ACC112 (cell line): Measurements from ENCODE around the gene ZNF490.
A peak's percentile ranks its signal among the peaks of the same experiment; 100 is the strongest.
"Not testable (repeated sequence)": the region's sequence is repeated elsewhere in the genome, so short reads cannot be mapped to it uniquely, and the experiment has no call there.

ENCODE experiments used
- H2AFZ ChIP-seq: fragments of 200-600 bp; sonication (generic); one replicate; pipeline ENCODE4 v1.6.0; 2017; ENCODE audit warnings: antibody characterized with exemption, low read length; ENCODE audit not compliant: unreplicated experiment
- H3K27ac ChIP-seq: fragments of 200-600 bp; sonication (generic); 2 replicates; pipeline ENCODE4 v1.5.1; 2014; ENCODE audit warnings: low read depth, mild to moderate bottlenecking, antibody characterized with exemption, low read length, moderate library complexity
- H3K27me3 ChIP-seq: fragments of 200-600 bp; sonication (generic); 2 replicates; pipeline ENCODE4 v1.6.1; 2014; ENCODE audit warnings: mild to moderate bottlenecking, antibody characterized with exemption, low read length, moderate library complexity, mixed read lengths; ENCODE audit not compliant: insufficient read depth
- H3K36me3 ChIP-seq: fragments of 200-600 bp; sonication (generic); 2 replicates; pipeline ENCODE4 v1.6.1; 2016; ENCODE audit warnings: mild to moderate bottlenecking, antibody characterized with exemption, low read length, moderate library complexity, mixed read lengths; ENCODE audit not compliant: insufficient read depth
- H3K4me1 ChIP-seq: fragments of 200-600 bp; sonication (generic); one replicate; pipeline ENCODE4 v1.6.1; 2016; ENCODE audit warnings: low read length, mixed read lengths; ENCODE audit not compliant: insufficient read depth, unreplicated experiment, control insufficient read depth
- H3K4me3 ChIP-seq: fragments of 200-600 bp; sonication (generic); 2 replicates; pipeline ENCODE4 v1.5.1; 2014; ENCODE audit warnings: mild to moderate bottlenecking, low read depth, low read length
- H3K79me2 ChIP-seq: fragments of 200-600 bp; sonication (generic); one replicate; pipeline ENCODE4 v1.6.0; 2016; ENCODE audit warnings: low read length; ENCODE audit not compliant: control insufficient read depth, unreplicated experiment, insufficient read depth

The ZNF490 gene

DNA sequence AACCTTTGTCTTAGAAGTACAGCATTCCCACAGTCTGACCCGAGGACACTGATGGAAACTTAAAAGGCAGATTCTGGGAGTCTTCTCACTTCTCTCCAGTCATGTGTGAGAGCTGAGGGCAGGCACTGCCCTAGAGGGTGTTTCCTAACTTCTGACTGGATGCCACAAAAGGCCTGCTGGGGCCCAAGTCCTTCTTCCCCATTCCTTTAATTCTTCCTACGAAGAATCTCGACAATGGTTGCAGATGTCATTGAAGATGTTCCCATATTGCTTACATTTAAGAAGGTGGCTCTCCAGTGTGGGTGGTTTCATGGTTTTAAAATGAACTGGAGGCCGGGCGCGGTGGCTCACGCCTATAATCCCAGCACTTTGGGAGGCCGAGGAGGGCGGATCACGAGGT, 32.0 kb downstream of the ZNF490 start:
- Histone ChIP-seq H3K79me2 (no peaks in the 10 kb centered on the region), H3K36me3 (peaks cover 31% of the 10 kb centered on the region), H3K4me1 (no peaks in the 10 kb centered on the region), H3K4me3 (no peak overlapping the region), H3K27ac (no peak overlapping the region), H3K27me3 (no peaks in the 10 kb centered on the region), H2AFZ (no peak overlapping the region)

DNA sequence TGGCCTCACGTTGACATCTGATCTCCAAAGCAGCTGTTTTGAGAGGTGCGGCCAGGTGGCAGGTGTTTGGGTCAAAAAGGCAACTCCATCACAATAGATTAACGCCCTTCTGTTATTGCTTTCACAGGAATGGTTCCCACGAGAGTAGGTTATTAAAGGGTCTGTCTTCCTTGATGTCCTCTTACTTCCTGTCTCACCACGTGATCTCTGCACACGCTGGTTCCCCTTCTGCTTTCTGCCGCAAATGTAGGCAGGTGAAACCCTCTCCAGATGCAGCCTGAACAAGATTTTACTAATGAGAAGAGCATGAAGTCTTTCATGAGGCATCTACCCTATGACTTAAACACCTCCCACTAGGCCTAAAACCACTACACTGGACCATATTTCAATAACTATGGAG, 36.6 kb downstream of the ZNF490 start:
- no peak overlapping the region for H3K27ac ChIP-seq

DNA sequence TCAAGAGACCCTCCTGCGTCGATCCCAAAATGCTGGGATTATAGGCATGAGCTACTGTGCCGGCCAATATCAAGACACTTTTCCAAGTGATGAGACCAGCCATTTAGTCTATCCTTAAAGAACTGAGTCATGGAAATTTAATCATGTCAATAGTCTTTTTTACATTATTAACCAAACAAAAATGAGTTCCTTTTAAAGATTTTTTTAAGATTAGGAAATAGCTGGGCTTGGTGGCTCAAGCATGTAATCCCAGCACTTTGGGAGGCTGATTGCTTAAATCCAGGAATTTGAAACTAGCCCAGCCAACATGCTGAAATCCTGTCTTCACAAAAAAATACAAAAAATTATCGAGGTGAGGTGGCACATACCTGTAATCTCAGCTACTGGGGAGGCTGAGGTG, 42.7 kb downstream of the ZNF490 start:
- Histone ChIP-seq H3K27me3 (no peaks in the 10 kb centered on the region), H3K4me1 (no peaks in the 10 kb centered on the region), H3K4me3 (no peak overlapping the region), H3K79me2 (no peaks in the 10 kb centered on the region), H3K36me3 (no peaks in the 10 kb centered on the region), H3K27ac (no peak overlapping the region), H2AFZ (no peak overlapping the region)

More for the DNA sequence above, 36.6 kb downstream of the ZNF490 start:
- no peaks in the 10 kb centered on the region for H3K4me1 ChIP-seq
- no peak overlapping the region for H3K4me3 ChIP-seq
- H3K36me3 ChIP-seq, result peaks cover 8% of the 10 kb centered on the region; the same call in 1 of the 2 replicates
- H2AFZ ChIP-seq, result no peak overlapping the region
- no peaks in the 10 kb centered on the region for H3K79me2 ChIP-seq
- no peaks in the 10 kb centered on the region for H3K27me3 ChIP-seq

DNA sequence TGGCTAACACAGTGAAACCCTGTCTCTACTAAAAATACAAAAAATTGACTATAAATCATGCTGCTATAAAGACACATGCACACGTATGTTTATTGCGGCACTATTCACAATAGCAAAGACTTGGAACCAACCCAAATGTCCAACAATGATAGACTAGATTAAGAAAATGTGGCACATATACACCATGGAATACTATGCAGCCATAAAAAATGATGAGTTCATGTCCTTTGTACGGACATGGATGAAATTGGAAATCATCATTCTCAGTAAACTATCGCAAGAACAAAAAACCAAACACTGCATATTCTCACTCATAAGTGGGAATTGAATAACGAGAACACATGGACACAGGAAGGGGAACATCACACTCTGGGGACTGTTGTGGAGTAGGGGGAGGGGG, 44.2 kb downstream of the ZNF490 start:
- H3K79me2 ChIP-seq, H3K4me1 ChIP-seq, H3K4me3 ChIP-seq, H3K27ac ChIP-seq, H3K27me3 ChIP-seq, H3K36me3 ChIP-seq, H2AFZ ChIP-seq: not testable (repeated sequence)

DNA sequence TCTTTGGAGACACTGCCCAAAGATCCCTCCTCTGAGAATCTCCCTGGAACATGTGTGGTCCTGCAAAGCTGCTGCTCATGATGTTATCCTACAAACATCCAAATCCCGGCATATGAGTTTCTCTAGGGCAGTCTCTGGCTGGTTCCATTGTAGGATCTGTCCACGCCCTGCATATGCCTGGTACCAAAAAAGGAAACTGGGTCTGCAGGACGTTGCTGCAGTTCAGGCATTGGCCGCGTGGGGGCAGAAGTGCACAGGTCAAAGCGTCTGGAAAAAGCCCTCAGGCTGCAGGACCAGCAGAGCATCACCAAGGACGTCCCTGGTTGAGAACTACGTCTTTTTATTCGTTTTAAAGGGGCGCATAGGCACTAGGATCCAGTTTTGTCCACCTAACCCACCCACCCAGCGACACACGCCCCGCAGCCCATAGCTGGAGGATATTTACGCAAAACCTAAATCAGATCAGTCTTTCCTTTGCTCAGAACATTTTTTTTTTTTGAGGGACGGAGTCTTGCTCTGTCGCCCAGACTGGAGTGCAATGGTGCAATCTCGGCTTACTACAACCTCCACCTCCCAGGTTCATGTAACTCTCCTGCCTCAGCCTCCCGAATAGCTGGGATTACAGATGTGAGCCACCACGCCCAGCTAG, 46.5 kb downstream of the ZNF490 start:
- no peak overlapping the region for H3K4me3 ChIP-seq
- H3K27me3 ChIP-seq, result no peaks in the 10 kb centered on the region
- H3K4me1 ChIP-seq, result no peaks in the 10 kb centered on the region
- H2AFZ ChIP-seq, result peak overlapping the region; percentile 29
- H3K27ac ChIP-seq, result no peak overlapping the region
- H3K79me2 ChIP-seq, result no peaks in the 10 kb centered on the region
- H3K36me3 ChIP-seq, result no peaks in the 10 kb centered on the region

DNA sequence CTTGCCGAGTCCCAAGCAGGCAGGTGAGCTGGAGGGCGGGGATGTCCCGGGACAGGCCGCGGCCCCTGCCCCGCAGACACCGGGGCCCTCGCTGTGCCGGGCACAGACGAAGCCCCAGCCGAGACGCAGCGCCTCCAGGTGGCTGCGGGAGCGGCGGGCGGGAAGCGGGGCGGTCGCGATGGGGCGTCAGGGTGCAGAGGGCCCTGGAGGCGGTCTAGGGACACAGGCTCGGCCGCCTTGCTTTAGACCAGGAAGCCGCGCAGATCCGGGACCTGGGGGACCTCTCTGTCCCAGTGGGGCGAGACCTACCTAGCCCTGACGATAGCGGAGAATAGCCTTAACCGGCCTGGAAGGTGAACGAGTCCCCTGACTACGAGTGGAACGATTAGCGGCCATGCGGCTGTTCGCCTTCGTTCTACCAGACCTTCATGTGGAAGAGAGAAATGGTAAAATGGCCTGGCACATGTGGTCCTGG, 55.1 kb downstream of the ZNF490 start:
- Histone ChIP-seq H3K27me3 (no peaks in the 10 kb centered on the region), H3K36me3 (no peaks in the 10 kb centered on the region), H2AFZ (no peak overlapping the region), H3K27ac (no peak overlapping the region), H3K4me3 (no peak overlapping the region), H3K79me2 (peaks cover 5% of the 10 kb centered on the region), H3K4me1 (no peaks in the 10 kb centered on the region)

DNA sequence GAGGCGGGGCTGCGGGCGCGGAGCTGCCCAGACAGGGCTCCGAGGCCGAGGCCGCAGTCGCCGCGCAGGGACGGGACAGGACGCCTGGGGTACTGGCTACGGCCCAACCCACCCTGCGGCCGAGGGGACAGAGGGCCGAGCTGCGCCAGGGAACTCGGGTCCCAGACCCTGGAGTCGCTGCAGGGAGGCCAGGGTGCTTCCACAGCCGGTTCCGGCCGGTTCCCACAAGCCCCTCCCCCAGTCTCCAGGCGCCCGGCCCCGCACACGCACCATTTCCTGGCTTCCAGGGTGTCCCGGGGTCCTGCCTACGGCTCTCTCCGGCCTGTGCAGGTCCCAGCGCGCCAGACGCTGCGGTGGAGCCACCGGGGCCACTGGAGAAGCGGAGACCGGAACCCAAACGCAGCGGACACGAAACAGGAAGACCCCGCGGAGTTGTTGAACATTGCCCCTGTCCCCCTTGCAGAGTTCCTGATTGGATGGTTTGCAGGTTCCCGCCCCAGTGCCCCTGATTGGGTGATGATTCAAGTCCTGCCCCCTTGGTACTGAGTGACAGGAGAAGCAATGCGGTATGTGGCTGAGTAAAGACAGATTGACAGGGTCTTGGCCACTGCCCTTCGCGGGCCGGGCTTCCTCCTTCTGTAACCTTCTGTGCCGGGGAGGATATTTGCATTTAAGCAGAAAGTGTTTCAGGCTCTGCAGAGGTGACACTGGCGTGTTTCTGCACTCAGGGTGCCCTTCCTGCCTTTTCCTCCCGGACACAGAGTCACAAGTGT, 59.4 kb downstream of the ZNF490 start, which contains the start of gene ZNF564:
ZNF564 (minus strand) TSS at position 423 of the 773 bp plus-strand sequence; CDS start at position 273, 150 bp downstream.
- Histone ChIP-seq H3K4me3 (peak within 1 kb of the TSS; percentile 98), H3K27ac (peak within 1 kb of the TSS; percentile 91), H3K27me3 (no peaks in the 10 kb centered on the region), H3K4me1 (peaks cover 6% of the 10 kb centered on the region), H3K79me2 (peaks cover 23% of the 10 kb centered on the region), H2AFZ (peak within 1 kb of the TSS; percentile 97), H3K36me3 (peaks cover 5% of the 10 kb centered on the region; the same call in 1 of the 2 replicates)

DNA sequence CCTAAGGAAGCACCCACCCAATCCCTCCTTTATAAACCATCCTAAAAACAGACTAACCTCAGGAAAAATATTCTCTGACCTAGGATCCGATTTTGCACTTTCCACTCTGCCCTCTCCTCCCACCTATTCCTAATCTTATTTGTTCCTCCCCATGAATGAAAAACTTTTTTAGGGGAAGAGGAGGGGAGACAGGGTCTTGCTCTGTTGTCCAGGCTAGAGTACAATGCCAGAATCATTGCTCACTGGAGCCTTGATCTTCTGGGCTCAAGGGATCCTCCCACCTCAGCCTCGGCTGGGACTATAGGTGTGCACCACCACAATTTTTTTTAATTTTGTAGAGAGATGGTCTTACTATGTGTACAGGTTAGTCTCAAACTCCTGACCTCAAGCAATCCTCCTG, 63.7 kb downstream of the ZNF490 start:
- no peak overlapping the region for H2AFZ ChIP-seq
- H3K36me3 ChIP-seq, result peaks cover 16% of the 10 kb centered on the region
- no peak overlapping the region for H3K4me3 ChIP-seq
- H3K27me3 ChIP-seq, result no peaks in the 10 kb centered on the region
- peaks cover 37% of the 10 kb centered on the region for H3K79me2 ChIP-seq
- peaks cover 9% of the 10 kb centered on the region for H3K4me1 ChIP-seq
- H3K27ac ChIP-seq, result no peak overlapping the region

DNA sequence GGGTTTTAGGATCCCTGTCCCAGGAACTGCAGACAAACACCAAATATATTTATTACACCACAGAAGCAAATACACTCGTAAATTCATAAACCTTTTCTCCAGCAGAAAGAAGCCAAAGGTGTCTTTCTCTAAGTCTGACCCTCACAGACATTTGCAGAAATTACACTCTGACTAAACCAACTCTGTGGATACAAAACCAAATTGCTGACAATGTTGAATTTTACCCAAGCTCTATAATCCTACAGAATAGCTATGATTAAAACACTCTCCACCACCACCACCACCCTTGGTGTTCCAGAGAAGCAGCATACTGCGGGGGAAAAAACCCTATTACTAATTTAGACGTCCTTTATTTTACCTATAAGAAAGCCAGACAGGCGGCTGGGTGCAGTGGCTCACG, 64.5 kb downstream of the ZNF490 start:
- Histone ChIP-seq H3K79me2 (peaks cover 37% of the 10 kb centered on the region), H3K4me1 (peaks cover 9% of the 10 kb centered on the region), H3K4me3 (no peak overlapping the region), H3K27ac (no peak overlapping the region), H3K36me3 (peaks cover 16% of the 10 kb centered on the region), H2AFZ (no peak overlapping the region), H3K27me3 (no peaks in the 10 kb centered on the region)

DNA sequence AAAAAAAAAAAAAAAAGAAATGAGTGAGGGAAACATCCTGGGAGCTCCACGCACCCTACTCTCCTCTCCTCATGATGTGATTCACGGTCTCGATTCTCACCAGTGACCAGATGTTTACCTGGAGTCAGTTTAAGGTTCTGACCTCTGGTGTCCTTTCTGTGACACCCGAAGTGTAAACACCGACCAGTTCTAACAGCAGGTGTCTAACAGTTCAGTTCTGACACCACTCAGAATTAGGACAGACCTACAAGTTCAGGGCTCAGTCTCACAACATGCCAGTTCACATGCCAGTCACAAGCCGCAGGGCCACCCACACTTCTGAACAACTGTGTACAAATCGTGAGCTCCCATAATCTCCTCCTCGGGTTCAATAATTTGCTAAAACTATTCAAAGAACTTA, 65.3 kb downstream of the ZNF490 start:
- peaks cover 16% of the 10 kb centered on the region for H3K36me3 ChIP-seq
- no peaks in the 10 kb centered on the region for H3K27me3 ChIP-seq
- H3K4me1 ChIP-seq, result peaks cover 9% of the 10 kb centered on the region
- peaks cover 31% of the 10 kb centered on the region for H3K79me2 ChIP-seq
- H3K4me3 ChIP-seq, result no peak overlapping the region
- no peak overlapping the region for H2AFZ ChIP-seq
- no peak overlapping the region for H3K27ac ChIP-seq
